NCI-H146 treated with DMSO at 0.1 percent for 48 hours (cell line): Measurements from ENCODE around the gene CLDN6.
A peak's percentile ranks its signal among the peaks of the same experiment; 100 is the strongest.

Experiments
- DNase-seq: peaks from one replicate; lab custom pipeline; 2025; ENCODE audit not compliant: unreplicated experiment; lab: John Stamatoyannopoulos, UW

The CLDN6 gene

GRCh38 chr16:2992383-2993081 lies 25.5 kb downstream of the CLDN6 start:
- no peak for DNase-seq

DNA sequence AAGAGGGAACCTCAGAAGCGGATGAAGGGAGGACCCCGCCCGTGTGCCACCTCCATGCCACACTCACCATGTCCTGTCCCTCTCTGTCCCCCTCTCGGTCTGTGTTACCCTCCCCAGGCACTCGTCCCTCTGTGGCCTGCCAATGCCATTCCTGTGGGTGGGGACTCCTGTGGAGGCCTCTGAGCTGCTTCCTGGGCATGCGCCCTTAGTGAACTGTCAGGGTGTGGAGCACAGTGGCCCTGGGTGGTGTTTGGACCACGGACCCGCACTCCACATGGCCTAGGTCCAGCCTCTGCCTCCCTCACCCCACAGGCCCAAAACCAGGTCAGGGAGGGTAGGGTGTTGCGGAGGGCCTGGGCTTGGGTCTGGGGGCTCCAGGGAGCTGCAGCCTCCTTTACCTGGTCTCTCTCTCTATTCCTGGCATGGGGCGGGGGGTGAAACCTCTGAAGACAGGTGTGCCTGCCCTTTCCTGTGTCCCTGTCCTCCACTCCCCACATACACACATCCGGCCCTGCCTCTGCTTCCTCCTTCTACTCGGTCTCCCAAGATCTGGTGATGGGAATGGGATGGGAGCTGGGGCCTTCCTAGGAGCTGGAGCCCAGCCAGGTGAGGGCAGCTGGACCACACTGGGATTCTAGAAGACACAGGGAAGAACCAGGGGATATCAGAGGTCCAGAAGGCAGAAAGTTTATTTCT lies 26.3 kb downstream of the CLDN6 start:
- no peak for DNase-seq

DNA sequence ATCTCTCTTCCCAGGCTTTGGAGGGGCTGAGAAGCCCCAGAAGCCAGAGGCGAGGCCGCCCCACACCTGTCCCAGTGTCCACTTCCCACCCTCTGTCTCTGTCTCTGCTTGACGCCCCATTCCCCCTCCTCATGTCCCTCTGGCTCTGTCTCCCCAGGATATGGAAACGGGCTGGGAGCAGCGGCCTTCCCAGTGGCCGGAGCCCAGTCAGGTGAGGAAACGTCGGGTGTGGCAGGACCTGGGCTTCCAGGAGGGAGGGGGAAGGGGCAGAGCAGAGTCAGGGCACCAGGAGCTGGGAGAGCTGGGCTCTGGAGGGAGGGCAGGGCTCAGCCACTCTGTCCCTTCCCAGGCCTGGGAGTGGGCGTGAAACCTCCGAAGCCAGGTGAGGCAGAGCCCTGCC lies 27.1 kb downstream of the CLDN6 start:
- no peak for DNase-seq

GRCh38 chr16:2988590-2989099 lies 29.3 kb downstream of the CLDN6 start:
- DNase-seq = no peak

DNA sequence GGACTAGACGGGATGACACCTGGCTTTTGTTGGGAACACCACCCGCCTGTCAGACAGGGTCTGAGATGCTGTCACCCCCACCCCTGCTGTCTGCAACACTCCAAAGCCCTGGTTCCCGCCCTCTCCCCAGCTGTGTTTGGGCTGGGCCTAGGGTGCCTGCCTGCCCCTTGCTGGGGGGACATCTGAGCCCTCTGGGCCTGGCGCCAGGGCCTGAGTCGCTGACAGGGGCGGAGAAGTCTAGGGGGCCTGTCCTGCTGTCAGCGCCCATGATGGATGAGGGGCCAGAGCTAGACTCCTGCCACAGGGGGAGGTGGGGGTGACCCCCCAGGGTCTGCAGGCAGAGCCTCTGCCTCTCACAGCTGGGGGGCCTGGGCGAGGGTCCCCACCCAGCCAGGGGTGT lies 30.1 kb downstream of the CLDN6 start:
- no peak for DNase-seq

- DNase-seq = no peak
These were observed 30.7 kb downstream of the CLDN6 start for GRCh38 chr16:2987286-2987685.

DNA sequence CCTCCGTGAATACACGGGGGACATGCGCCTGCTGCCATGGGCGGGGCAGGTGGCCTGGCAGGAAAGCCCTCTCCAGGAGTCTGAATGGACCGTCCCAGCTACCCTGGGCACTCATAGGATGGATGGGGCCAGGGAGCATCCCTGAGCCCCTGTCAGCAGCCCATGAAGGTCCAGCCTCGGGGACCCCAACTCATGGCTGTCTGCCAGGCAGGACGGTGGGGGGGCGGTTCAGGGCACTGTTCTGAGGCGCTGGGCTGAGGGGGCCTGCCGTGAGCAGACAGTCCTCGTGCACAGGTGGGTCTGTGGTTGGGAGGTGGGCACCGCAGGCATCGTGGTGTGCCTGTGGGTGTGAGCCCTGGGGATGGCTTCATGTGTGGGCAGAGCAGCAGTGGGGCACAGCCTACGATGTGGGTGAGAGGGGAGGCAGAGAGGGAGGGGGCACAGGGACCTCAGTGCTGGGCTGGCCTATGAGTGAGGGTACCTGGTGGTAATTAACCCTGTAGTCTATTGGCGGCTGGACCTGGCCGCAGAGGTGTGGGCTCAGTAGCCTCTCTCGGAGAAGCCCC lies 31.3 kb downstream of the CLDN6 start:
- no peak for DNase-seq

GRCh38 chr16:2985893-2986355 lies 32.1 kb downstream of the CLDN6 start:
- no peak for DNase-seq

- no peak for DNase-seq
These were observed 32.5 kb downstream of the CLDN6 start for GRCh38 chr16:2985462-2985861.

- DNase-seq = peak; percentile 72
These were observed 34.3 kb downstream of the CLDN6 start for GRCh38 chr16:2983706-2984136.

- no peak for DNase-seq
These were observed 35.6 kb downstream of the CLDN6 start for GRCh38 chr16:2982402-2982801.

GRCh38 chr16:2981899-2982250 lies 36.1 kb downstream of the CLDN6 start:
- DNase-seq = no peak

DNA sequence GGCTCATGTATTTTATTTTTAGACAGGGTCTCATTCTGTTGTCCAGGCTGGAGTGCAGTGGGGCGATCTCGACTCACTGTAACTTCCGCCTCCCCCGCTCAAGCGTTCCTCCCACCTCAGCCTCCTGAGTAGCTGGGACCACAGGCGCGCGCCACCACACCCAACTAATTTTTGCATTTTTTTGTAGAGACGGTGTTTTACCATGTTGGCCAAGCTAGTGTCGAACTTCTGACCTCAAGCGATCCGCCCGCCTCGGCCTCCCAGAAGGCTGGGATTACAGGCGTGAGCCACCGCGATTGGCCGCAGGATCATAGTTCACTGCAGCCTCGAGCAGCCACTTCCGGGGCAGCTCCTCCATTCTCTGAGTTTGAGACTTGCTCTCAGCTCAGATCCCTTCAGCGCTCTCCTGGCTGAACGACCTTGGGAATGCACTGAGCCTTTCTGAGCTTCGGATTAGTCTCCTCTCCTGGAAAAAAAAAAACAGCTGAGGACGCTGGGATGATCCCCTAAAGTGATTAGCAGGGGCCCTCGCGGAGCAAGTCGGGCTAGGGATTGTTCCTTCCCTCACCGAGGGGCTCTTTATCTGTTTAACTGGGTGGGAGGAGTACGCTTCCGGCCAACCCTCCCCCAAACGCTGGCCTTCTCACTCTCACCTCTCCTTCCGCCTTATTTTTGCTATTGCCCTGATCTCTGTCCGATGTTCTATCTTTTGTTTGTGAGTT lies 36.6 kb downstream of the CLDN6 start:
- DNase-seq = no peak

GRCh38 chr16:2980227-2981176 lies 37.5 kb downstream of the CLDN6 start, which contains the start of gene PKMYT1:
TSS of gene PKMYT1 (minus strand) at chr16:2980446. CDS start at chr16:2979657, 789 bp downstream.
- DNase-seq = peak; percentile 70

- no peak for DNase-seq
These were observed 38.2 kb downstream of the CLDN6 start for GRCh38 chr16:2979669-2980226.

GRCh38 chr16:2977440-2977839 lies 40.5 kb downstream of the CLDN6 start:
- no peak for DNase-seq

- no peak for DNase-seq
These were observed 41.3 kb downstream of the CLDN6 start for GRCh38 chr16:2976673-2977072.

- no peak for DNase-seq
These were observed 41.8 kb downstream of the CLDN6 start for GRCh38 chr16:2976201-2976600.

DNA sequence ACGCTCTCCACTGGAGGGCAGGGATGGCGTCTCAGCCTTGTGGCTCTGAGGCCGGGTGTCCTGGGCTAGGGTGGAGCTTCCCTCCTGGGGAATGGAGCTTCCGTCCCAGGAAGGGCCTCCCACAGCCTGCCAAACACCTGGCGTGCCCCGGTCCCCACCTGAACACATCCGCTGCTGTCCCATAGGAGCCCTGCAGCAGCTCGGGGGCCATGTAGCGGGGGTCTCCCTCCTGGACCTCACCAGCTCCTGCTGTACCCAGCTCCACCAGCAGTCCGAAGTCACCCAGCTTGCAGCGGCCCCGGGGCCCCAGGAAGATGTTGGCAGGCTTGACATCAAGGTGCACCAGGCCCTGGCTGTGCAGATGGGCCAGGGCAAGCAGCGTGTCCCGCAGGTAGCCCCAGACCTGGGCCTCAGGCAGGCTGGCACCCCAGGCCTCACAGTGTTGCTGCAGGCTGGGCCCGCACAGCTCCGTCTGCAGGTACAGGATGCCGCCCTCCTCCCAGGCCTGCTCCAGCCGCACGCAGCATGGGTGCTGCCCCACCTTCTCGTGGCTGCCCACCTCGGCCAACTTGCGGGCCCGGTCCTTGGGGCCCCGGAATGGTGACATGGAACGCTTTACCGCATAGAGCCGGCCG lies 42.7 kb downstream of the CLDN6 start:
- DNase-seq = no peak
